HG02588 (cell line): ENCODE results near the gene PITX2.
"Not testable (repeated sequence)": the region's sequence is repeated elsewhere in the genome, so short reads cannot be mapped to it uniquely, and the experiment has no call there.

Source experiments
- ATAC-seq: cut with Tn5 transposase; IDR thresholded peaks from one replicate; pipeline ENCODE4 v1.9.1; 2021; ENCODE audit warnings: mild to moderate bottlenecking, moderate library complexity; ENCODE audit not compliant: unreplicated experiment

Gene PITX2

GRCh38 chr4:110612631-110613269, 10.1 kb downstream of the PITX2 start:
- no peak for ATAC-seq

GRCh38 chr4:110611968-110612447, 10.9 kb downstream of the PITX2 start:
- ATAC-seq = no peak

- peak; percentile 70 for ATAC-seq
Measured at GRCh38 chr4:110610940-110611831, 11.7 kb downstream of the PITX2 start.

- no peak for ATAC-seq
Measured at GRCh38 chr4:110610620-110610939, 12.3 kb downstream of the PITX2 start.

- no peak for ATAC-seq
Measured at GRCh38 chr4:110609044-110609750, 13.7 kb downstream of the PITX2 start.

- no peak for ATAC-seq
Measured at GRCh38 chr4:110605077-110605476, 17.8 kb downstream of the PITX2 start.

GRCh38 chr4:110602061-110602460, 20.8 kb downstream of the PITX2 start:
- no peak for ATAC-seq

- no peak for ATAC-seq
Measured at GRCh38 chr4:110597582-110597981, 25.3 kb downstream of the PITX2 start.

- no peak for ATAC-seq
Measured at GRCh38 chr4:110596431-110596830, 26.4 kb downstream of the PITX2 start.

- no peak for ATAC-seq
Measured at GRCh38 chr4:110595583-110595982, 27.3 kb downstream of the PITX2 start.

- ATAC-seq = no peak
Measured at GRCh38 chr4:110589297-110589696, 33.6 kb downstream of the PITX2 start.

- ATAC-seq = no peak
Measured at GRCh38 chr4:110587666-110588285, 35.1 kb downstream of the PITX2 start.

GRCh38 chr4:110586131-110586850, 36.6 kb downstream of the PITX2 start:
- ATAC-seq = no peak

GRCh38 chr4:110576696-110577095, 46.2 kb downstream of the PITX2 start:
- ATAC-seq = not testable (repeated sequence)
